Astrocyte of the spinal cord (primary cell): ENCODE results near the gene IFT52.
A peak's percentile ranks its signal among the peaks of the same experiment; 100 is the strongest.
"Not testable (repeated sequence)": the region's sequence is repeated elsewhere in the genome, so short reads cannot be mapped to it uniquely, and the experiment has no call there.

Experiments
- DNase-seq: peaks from one replicate; pipeline ENCODE4 v3.0.0; 2011; ENCODE audit warnings: low read depth, low spot score
- H3K4me3 ChIP-seq: 2 replicates; pipeline ENCODE4 v1.5.1; 2011; ENCODE audit warnings: low read depth, mild to moderate bottlenecking, low read length, moderate library complexity
- CTCF ChIP-seq: IDR thresholded peaks from 2 replicates; pipeline ENCODE4 v1.5.1; 2012; ENCODE audit warnings: low read depth, mild to moderate bottlenecking, low read length, inconsistent platforms
- in situ Hi-C: cut with HindIII; loops from 2 replicates; pipeline ENCODE4 v1.10.0; 2017; ENCODE audit warnings: low sequenced_read_pairs

Gene IFT52

GRCh38 chr20:43586641-43587040 is 4.1 kb upstream of the IFT52 start:
- no peak for DNase-seq
- in situ Hi-C loops, result no loop called here
- TF ChIP-seq CTCF, result no peak
- H3K4me3 ChIP-seq, result no peak overlapping the region

GRCh38 chr20:43588526-43588925 is 2.2 kb upstream of the IFT52 start:
- DNase-seq, in situ Hi-C loops, H3K4me3 ChIP-seq: not testable (repeated sequence)

- in situ Hi-C loops, result no loop called here
- H3K4me3 ChIP-seq, result peak overlapping the region; percentile 91
- TF ChIP-seq CTCF, result no peak
- no peak for DNase-seq
Measured at GRCh38 chr20:43590036-43590391, 723 bp upstream of the IFT52 start.

- H3K4me3 ChIP-seq, DNase-seq, in situ Hi-C loops: not testable (repeated sequence)
Measured at GRCh38 chr20:43601960-43602359, 11.2 kb downstream of the IFT52 start.

GRCh38 chr20:43603124-43603523 is 12.4 kb downstream of the IFT52 start:
- DNase-seq, result no peak
- in situ Hi-C loops, result no loop called here
- no peak for TF ChIP-seq CTCF
- no peak overlapping the region for H3K4me3 ChIP-seq

GRCh38 chr20:43605715-43606114 is 15.0 kb downstream of the IFT52 start:
- no peak for DNase-seq
- no peak overlapping the region for H3K4me3 ChIP-seq
- in situ Hi-C loops, result no loop called here
- TF ChIP-seq CTCF, result no peak

- H3K4me3 ChIP-seq, in situ Hi-C loops: not testable (repeated sequence)
Measured at GRCh38 chr20:43607278-43607677, 16.5 kb downstream of the IFT52 start.

GRCh38 chr20:43631598-43631997 is 40.9 kb downstream of the IFT52 start:
- in situ Hi-C loops, result no loop called here
- DNase-seq, result no peak
- TF ChIP-seq CTCF, result no peak
- no peak overlapping the region for H3K4me3 ChIP-seq

More at GRCh38 chr20:43607278-43607677, 16.5 kb downstream of the IFT52 start:
- not testable (repeated sequence) for DNase-seq

- in situ Hi-C loops, result no loop called here
- TF ChIP-seq CTCF, result no peak
- H3K4me3 ChIP-seq, result no peak overlapping the region
- no peak for DNase-seq
Measured at GRCh38 chr20:43636429-43636828, 45.7 kb downstream of the IFT52 start.
